HG02938 (cell line): Measurements from ENCODE around the gene LATS2.
A peak's percentile ranks its signal among the peaks of the same experiment; 100 is the strongest.

ENCODE experiments used
- ATAC-seq: cut with Tn5 transposase; IDR thresholded peaks from one replicate; pipeline ENCODE4 v1.9.1; 2021; ENCODE audit warnings: mild to moderate bottlenecking, moderate library complexity; ENCODE audit not compliant: unreplicated experiment

The LATS2 gene

DNA sequence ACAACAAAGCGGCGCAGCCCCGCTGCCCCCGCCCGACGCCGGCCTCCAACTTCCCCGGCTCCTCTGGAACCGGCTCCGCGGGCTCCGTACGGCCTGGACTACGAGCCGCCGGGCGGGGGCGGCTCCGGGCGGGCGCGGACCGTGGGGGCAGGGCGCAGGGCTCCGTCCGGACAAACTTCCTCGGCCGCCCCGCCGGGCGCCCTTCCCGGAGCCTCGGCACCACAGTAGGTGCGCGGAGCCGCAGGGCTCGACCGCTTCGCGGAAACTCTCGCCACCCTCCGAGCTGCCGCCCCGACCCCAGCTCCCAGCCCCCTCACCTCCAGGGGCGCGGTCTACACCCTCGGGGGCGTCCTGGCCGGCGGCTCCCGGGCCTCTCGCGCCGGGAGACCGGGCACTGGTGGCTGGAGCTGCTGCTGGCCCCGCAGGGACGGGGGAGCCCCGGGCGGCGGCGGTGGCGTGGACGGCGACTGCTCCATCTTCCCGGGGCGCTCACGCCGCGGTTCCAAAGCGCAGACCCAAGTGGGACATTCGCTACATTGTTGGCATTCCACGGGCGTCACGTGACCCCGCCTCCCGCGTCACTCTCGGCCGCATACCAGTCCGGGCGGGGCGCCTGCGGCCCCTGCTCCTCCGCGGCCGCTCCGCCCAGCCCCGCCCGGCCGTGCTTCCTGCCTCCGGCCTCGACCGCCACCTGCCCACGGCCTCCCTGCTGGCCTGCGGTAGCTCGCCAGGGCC lies at the start of gene LATS2:
LATS2 (minus strand) TSS at position 558 of the 735 bp plus-strand sequence. CDS start 15,560 bp downstream, outside the sequence.
- peak; percentile 81 for ATAC-seq

DNA sequence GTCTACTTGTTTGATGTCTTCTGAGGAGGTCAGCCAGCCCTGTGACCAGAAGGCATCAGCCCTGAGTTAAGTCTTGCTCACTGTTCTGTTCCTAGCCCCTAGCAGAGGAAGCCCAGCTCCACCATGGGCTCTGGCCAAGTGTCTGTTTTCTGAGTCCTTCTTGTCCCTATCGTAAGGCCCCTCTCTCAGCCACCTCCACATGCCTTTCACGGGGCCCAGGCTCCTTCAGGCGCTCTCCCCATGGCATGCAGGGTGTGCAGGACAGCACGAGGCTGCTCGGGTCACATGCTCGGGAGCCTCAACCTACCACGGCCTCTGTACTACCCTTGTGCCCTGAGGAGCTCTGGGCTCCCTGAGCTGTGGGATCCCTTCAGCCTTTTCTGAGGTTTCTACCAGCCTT lies 47.8 kb upstream of the LATS2 start:
- ATAC-seq, result no peak

DNA sequence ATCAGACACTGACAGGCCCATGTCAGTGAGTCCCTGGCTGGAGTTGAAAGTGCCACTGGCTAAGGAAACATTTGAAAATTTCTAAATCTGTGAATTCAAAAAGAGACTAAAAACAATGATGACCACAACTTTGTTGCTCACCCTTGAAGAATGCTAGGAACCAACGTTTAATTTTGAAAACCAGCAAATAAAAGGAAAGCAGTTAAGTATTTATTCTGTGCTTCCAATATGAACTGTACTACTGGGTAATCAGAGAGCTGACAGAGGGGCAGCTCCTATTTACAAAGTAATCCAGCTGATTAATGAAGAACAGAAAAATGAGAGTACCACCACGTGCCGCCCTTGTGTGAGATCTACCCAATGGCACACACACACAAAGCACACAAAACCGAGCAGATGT lies 44.7 kb upstream of the LATS2 start:
- ATAC-seq, result no peak

DNA sequence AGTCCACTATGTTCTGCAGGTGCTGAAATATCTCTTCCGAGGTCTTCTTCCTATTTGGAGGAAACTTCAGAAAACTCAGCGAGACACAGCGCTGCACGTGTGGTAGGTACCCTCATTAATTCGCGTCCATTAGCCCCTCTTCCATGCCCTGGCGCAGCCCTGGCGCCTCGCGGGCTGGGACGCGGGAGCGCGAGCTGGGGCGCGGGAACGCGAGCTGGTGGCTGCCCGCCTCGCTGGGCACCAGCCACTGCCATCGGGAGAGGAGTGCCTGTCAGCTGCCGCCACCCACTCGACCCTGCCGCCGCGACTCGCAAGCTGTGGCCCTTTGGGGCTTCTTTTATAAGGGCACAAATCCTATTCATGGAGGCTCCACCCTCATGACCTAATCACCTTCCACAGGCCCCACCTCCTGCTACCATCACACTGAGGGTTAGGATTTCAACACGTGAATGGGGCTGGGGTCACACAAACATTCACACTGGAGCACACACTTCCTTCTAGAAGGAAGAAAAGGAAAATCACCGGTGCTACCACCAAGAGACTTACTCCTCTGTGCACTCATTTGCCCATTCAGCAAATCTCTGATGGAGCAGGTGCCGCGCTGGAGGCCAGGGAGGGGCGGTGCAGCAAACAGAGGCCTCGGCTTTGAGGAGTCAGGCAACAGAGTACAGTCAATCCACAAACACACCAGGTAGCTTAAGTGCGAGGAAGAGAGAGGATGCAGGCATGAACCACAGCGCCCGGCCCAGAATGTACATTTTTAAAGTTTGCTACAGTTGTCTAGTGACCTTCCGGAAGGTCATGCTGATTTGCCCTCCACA lies 43.0 kb upstream of the LATS2 start:
- no peak for ATAC-seq

DNA sequence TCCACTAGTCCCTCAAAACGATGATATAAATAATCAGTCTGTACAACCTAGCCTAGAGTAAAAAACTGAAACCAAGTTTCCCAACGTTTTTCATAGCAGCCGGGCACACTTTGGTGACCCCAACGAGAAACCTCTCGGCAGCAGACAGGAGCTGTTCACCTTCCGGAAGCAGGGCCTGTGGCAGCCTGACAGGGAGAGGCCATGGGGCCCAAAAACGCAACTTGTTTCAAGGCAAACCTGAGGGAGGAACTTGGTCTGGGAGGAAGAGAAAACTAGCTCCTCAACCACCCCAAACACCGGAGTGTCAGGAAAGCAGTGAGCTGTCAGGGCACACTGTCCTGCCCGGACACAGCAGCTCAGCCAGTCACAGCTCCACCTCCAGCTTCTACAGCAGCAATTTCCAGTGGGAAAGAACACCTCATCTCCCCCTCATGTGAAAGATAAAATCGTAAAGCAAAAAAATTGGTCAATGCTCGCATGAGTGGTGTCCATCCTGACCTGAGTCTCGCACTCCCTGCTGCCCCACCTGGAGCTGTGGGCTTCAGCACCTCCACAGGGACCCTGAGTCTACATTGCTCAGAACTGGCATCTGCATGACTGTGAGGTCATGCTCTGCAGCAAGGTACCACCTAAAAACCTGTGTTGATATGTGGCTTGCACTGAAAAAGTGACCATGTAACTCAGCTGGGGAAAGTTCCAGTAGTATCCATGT lies 40.6 kb upstream of the LATS2 start:
- ATAC-seq, result no peak

DNA sequence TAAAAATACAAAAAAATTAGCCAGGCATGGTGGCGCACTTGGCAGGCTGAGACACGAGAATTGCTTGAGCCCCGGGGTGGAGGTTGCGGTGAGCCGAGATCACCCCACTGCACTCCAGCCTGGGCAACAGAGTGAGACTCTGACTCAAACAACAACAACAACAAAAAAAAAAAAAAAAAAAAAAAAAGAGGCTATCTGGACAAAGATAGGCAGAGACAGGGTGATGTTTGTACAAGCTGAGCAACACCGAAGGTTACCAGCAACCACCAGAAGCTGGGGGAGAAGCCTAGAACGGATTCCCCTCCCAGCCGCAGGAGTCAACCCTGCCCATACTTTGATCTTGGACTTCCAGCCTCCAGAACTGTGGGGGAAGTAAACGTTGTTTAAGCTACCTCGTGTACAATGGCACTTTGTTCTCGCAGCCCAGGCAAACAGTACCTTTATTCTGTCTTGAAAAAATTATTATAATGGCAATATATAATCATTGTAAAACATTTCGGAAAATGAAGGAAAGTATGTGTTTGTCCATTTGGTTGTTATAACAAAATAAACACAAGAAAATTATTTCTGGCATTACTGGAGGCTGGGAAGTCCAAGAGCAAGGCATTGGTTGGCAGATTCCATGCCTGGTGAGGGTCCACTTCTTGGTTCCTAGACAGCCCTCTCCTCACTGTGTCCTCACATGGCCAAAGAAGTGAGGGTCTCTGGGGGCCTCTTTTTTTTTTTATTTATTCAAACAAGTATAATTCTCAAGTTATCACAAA lies 39.8 kb upstream of the LATS2 start:
- ATAC-seq, result no peak

DNA sequence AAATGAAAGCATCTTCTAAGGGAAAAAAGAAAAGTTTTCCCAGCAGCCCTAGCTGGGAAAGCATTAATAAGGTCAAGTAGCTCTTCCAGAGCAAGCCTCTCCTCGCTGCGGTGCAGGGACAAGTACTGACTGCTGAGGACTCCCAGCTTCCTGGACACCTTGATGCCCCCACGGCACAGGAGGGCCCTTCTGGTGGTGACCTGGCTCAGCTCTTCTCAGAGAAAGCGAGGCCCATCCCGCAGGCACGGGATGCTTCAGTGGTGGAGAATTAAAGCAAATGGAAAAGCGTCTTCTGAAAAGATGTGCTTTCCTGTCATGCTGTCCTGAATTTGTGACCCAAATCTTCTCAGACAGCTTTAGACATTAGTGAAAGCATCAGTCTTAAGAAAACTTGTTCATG lies 38.8 kb upstream of the LATS2 start:
- no peak for ATAC-seq

DNA sequence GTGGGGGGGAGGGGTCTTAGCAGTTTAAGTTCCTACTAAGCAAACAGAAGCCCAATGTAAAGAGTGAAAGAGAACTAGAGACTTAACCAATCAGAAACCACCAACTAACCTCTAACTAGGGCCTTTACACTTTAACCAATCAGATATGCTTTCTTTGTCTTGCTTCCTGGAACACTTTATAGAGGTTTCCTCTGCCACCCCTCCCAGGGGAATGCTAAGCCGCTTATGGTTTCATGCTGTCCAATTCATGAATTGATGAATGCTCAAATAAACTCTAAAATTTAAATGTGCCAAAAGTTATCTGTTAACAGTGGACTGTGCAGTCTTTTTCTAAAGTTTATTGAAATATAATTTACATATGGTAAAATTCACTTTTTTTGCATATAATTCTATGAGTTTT lies 33.9 kb upstream of the LATS2 start:
- no peak for ATAC-seq

DNA sequence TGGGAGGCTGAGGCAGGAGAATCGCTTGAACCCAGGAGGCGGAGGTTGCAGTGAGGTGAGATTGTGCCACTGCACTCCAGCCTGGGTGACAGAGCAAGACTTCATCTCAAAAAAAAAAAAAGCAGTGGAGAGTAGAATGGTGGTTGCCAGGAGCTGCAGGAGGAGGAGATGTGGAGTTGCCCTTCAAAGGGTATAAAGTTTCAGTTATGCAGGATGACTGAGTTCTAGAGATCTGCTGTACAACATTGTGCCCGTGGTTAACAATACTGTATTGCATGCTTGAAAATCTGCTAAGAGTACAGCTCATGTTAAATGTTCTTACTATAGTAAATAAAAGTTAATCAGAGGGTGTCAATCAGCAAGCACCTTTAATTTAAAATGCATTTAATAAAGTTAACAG lies 28.4 kb upstream of the LATS2 start:
- no peak for ATAC-seq

DNA sequence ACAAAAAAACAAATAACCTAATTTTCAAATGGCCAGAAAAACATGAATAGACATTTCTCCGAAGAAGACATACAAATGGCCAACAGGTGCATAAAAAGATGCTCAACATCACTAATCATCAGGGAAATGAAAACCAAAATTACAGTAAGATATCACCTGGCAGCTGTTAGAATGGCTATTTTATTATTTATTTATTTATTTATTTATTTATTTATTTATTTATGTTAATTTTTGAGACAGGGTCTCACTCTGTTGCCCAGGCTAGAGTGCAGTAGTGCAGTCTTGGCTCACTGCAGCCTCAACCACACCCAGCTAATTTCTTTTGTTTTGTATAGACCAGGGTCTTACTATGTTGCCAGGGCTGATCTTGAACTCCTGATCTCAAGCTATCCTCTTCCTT lies 27.1 kb upstream of the LATS2 start:
- ATAC-seq, result no peak

DNA sequence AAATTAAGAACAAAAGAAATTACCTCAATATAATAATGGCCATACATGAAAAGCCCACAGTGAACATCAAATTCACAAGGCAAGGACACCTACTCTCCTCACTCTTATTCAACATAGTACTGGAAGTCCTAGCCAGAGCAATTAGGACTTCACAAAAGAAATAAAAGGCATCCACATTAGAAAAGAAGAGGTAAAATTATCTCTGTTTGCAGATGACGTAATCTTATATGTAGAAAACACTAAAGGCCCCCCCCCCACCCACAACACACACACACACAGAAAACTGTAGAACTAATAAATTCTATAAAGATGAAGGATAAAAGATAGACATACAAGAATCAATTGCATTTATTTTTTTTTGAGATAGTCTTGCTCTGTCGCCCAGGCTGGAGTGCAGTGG lies 25.5 kb upstream of the LATS2 start:
- no peak for ATAC-seq

DNA sequence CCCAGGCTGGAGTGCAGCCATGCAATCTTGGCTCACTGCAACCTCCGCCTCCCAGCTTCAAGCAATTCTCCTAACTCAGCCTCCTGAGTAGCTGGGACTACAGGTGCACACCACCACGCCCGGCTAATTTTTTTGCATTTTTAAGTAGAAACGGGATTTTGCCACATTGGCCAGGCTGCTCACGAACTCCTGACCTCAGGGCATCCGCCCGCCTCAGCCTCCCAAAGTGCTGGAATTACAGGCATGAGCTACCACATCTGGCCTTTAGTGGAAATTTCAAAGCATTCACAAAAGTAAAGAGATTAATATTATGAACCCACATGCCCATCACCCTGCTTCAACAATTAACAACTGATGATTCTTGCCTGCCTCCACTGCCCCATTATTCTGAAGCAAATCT lies 20.5 kb upstream of the LATS2 start:
- no peak for ATAC-seq

DNA sequence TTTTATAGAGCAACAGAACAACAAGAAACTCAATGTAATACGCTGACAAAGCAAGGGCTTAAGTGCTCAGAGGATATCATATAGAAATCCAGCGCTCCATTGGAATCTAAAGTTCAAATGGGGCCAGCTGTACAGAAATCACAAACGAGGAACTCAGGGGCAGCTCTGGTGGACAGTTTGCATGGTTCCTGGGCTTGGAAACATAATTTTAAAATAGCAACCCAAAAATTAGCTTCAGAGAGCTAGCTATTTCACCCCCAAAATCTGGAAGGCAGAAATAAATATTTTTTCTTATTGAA lies 19.2 kb upstream of the LATS2 start:
- no peak for ATAC-seq

GRCh38 chr13:21079761-21080592 lies 18.6 kb upstream of the LATS2 start:
- ATAC-seq, result no peak

GRCh38 chr13:21079221-21079620 lies 17.8 kb upstream of the LATS2 start:
- ATAC-seq, result no peak

DNA sequence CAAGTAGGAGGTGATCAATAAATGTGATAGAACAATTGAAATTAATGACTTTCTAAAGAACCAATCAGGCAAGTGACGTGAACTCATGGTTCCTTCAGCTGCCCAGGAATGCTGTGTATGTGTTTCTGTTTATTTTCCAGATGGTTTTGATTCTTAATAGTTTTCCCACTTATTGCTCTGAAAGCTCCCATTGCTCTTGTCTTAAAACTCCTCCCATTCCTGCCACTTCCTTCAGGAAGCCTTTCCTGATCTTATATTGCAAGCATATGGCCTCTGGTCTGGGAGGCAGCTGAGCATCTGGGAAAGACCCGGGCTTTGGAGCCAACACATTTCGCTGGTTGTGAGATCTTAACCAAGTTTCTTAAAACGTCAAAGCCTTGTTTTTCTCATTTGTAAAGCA lies 17.1 kb upstream of the LATS2 start:
- no peak for ATAC-seq

DNA sequence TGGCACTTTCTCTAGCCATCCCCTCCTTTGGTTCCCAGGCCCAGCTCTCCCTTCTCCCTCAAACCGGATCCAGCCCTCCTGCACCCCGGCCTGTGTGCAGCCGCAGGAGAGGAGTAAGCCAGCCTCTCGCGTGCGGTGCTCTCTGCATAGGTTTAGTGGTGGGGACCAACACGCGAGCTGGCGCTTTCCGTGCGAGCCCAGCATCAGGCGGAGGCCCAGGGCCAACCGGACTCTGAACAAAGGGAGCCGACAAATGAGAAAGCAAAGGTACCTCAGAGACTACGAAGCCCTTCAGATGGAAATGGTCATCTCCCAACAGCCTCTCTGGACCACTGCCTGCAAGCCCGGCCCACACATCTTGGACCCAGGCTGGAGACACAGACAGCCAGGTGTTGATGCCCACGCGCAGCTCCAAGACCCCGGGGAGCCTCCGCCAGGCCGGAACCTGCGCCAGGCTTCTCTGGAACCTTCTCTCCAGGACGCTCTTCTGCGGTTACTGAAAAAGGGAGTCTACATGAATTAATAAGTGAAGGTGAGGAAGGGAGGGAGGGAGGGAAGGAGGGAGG lies 16.5 kb upstream of the LATS2 start:
- ATAC-seq, result no peak

GRCh38 chr13:21077076-21077787 lies 15.8 kb upstream of the LATS2 start:
- no peak for ATAC-seq

GRCh38 chr13:21076253-21076652 lies 14.9 kb upstream of the LATS2 start:
- no peak for ATAC-seq
